ENCODE results near the gene TTC21A. TPM values are rescaled to one million over a fixed set of nuclear protein-coding genes. Genes with fewer than 3 reads are reported as not detected.

Gene TTC21A
- total and polyA plus RNA-seq, 2 experiments from 2014 or later = 1.8 to 2.0 TPM

DNA sequence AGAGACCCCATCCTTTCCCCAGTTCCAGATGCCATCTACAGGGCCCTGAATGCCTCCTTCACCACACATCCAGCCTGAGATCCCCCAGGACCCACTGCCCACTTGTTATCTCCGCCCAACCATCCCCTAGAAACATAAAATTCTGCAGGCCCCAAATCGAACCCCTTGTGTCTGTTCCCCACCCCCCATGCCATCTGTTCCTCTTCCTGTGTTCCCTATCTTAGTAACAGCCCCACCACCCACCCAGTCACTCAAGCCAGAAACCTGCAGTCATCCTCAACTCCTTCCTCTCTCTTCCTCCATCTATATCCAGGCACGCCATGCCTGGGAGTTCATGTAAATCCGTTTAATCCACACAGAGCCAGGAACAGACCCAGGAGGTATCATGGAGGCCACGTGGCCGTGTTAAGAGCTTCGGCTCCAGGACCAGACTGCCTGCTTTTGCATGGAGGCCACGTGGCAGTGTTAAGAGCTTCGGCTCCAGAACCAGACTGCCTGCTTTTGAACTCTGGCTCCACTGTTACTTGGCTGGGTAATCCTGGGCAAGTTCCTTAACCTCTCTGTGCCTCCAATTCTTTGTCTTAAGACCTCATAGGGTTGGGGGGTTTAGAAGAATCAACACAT, 41.1 kb downstream of the TTC21A start (continued):
- TF ChIP-seq, protein P1, sequence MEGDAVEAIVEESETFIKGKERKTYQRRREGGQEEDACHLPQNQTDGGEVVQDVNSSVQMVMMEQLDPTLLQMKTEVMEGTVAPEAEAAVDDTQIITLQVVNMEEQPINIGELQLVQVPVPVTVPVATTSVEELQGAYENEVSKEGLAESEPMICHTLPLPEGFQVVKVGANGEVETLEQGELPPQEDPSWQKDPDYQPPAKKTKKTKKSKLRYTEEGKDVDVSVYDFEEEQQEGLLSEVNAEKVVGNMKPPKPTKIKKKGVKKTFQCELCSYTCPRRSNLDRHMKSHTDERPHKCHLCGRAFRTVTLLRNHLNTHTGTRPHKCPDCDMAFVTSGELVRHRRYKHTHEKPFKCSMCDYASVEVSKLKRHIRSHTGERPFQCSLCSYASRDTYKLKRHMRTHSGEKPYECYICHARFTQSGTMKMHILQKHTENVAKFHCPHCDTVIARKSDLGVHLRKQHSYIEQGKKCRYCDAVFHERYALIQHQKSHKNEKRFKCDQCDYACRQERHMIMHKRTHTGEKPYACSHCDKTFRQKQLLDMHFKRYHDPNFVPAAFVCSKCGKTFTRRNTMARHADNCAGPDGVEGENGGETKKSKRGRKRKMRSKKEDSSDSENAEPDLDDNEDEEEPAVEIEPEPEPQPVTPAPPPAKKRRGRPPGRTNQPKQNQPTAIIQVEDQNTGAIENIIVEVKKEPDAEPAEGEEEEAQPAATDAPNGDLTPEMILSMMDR (conservative IDR thresholded peaks at IDR 0.05; ENCODE audit: low read depth in 2 of 2) = no peak
- no peak for TF ChIP-seq EZH2 (IDR thresholded peaks at IDR 0.05; ENCODE audit: low read depth, unreplicated experiment)
- no peak for TF ChIP-seq POLR2AphosphoS5 (IDR thresholded peaks at IDR 0.05; ENCODE audit: low read depth)
- TF ChIP-seq EZH2phosphoT487 (IDR thresholded peaks at IDR 0.05; ENCODE audit: unreplicated experiment) = no peak
- no peak for TF ChIP-seq STAT1 (IDR thresholded peaks at IDR 0.05; ENCODE audit: unreplicated experiment)
- TF ChIP-seq JUNB (IDR thresholded peaks at IDR 0.05; ENCODE audit: unreplicated experiment) = no peak
- TF ChIP-seq, protein P2, sequence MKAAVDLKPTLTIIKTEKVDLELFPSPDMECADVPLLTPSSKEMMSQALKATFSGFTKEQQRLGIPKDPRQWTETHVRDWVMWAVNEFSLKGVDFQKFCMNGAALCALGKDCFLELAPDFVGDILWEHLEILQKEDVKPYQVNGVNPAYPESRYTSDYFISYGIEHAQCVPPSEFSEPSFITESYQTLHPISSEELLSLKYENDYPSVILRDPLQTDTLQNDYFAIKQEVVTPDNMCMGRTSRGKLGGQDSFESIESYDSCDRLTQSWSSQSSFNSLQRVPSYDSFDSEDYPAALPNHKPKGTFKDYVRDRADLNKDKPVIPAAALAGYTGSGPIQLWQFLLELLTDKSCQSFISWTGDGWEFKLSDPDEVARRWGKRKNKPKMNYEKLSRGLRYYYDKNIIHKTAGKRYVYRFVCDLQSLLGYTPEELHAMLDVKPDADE (IDR thresholded peaks at IDR 0.05) = no peak

DNA sequence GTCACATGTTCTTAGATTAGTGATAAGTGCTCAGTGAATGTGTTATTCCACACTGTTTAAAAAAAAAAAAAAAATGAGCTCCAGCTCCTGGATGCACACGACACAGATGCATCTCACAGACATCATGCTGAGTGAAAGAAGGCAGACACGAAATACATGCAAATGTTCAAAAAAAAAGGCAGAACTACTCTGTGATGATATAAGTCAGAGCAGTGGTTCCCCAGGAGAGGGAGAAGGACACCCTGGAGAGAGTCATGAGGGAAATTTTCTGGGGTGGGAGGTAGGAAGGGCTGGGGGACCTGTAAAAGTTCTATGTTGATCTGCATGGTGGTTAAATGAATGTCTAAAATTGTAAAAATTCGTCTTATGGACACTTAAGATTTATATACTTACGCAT, 41.6 kb downstream of the TTC21A start:
- Mint-ChIP-seq H3K4me3 (peak overlapping the region; percentile 3; the same call in 1 of the 3 replicates), H3K36me3 (ENCODE audit: low read depth) (peaks cover 25% of the 10 kb centered on the region), H3K4me1 (peaks cover 66% of the 10 kb centered on the region), H3K27me3 (ENCODE audit: insufficient read depth, low read depth, poor library complexity) (peaks cover 29% of the 10 kb centered on the region), H3K27ac (peak overlapping the region; percentile 48), H3K9me3 (no peaks in the 10 kb centered on the region; the same call in 2 of the 3 replicates)
- Histone ChIP-seq H4K20me1 (replicated peaks; ENCODE audit: insufficient read depth) (peaks cover 7% of the 10 kb centered on the region), H3K27me3 (ENCODE audit: insufficient read depth) (no peaks in the 10 kb centered on the region), H3K9me2 (ENCODE audit: insufficient read depth) (no peaks in the 10 kb centered on the region), H3K27ac (ENCODE audit: low read depth) (no peak overlapping the region), H3K36me3 (ENCODE audit: insufficient read depth) (peaks cover 12% of the 10 kb centered on the region; the same call in 1 of the 2 replicates), H3K4me3 (no peak overlapping the region), H3K4me1 (ENCODE audit: insufficient read depth) (peaks cover 55% of the 10 kb centered on the region), H3K4me2 (peak overlapping the region; percentile 99), H3K79me2 (replicated peaks; ENCODE audit: insufficient read depth) (peaks cover 46% of the 10 kb centered on the region), H3F3A (replicated peaks; ENCODE audit: low read depth) (peaks cover 11% of the 10 kb centered on the region), H2AFZ (no peak overlapping the region)
- no peak for ATAC-seq
- DNase-seq (ENCODE audit: low spot score) = no peak
- TF ChIP-seq JUNB (IDR thresholded peaks at IDR 0.05; ENCODE audit: unreplicated experiment) (no peak), ZNF331 (CRISPR knock-in tag; IDR thresholded peaks at IDR 0.05; ENCODE audit: low read depth) (no peak), STAT1 (IDR thresholded peaks at IDR 0.05; ENCODE audit: unreplicated experiment) (no peak), ZNF114 (CRISPR knock-in tag; IDR thresholded peaks at IDR 0.05) (no peak), POLR2AphosphoS5 (IDR thresholded peaks at IDR 0.05; ENCODE audit: low read depth) (no peak), EZH2phosphoT487 (IDR thresholded peaks at IDR 0.05; ENCODE audit: unreplicated experiment) (no peak)
- TF ChIP-seq, protein P1 (conservative IDR thresholded peaks at IDR 0.05; ENCODE audit: low read depth in 2 of 2) = no peak
- TF ChIP-seq, protein P3, sequence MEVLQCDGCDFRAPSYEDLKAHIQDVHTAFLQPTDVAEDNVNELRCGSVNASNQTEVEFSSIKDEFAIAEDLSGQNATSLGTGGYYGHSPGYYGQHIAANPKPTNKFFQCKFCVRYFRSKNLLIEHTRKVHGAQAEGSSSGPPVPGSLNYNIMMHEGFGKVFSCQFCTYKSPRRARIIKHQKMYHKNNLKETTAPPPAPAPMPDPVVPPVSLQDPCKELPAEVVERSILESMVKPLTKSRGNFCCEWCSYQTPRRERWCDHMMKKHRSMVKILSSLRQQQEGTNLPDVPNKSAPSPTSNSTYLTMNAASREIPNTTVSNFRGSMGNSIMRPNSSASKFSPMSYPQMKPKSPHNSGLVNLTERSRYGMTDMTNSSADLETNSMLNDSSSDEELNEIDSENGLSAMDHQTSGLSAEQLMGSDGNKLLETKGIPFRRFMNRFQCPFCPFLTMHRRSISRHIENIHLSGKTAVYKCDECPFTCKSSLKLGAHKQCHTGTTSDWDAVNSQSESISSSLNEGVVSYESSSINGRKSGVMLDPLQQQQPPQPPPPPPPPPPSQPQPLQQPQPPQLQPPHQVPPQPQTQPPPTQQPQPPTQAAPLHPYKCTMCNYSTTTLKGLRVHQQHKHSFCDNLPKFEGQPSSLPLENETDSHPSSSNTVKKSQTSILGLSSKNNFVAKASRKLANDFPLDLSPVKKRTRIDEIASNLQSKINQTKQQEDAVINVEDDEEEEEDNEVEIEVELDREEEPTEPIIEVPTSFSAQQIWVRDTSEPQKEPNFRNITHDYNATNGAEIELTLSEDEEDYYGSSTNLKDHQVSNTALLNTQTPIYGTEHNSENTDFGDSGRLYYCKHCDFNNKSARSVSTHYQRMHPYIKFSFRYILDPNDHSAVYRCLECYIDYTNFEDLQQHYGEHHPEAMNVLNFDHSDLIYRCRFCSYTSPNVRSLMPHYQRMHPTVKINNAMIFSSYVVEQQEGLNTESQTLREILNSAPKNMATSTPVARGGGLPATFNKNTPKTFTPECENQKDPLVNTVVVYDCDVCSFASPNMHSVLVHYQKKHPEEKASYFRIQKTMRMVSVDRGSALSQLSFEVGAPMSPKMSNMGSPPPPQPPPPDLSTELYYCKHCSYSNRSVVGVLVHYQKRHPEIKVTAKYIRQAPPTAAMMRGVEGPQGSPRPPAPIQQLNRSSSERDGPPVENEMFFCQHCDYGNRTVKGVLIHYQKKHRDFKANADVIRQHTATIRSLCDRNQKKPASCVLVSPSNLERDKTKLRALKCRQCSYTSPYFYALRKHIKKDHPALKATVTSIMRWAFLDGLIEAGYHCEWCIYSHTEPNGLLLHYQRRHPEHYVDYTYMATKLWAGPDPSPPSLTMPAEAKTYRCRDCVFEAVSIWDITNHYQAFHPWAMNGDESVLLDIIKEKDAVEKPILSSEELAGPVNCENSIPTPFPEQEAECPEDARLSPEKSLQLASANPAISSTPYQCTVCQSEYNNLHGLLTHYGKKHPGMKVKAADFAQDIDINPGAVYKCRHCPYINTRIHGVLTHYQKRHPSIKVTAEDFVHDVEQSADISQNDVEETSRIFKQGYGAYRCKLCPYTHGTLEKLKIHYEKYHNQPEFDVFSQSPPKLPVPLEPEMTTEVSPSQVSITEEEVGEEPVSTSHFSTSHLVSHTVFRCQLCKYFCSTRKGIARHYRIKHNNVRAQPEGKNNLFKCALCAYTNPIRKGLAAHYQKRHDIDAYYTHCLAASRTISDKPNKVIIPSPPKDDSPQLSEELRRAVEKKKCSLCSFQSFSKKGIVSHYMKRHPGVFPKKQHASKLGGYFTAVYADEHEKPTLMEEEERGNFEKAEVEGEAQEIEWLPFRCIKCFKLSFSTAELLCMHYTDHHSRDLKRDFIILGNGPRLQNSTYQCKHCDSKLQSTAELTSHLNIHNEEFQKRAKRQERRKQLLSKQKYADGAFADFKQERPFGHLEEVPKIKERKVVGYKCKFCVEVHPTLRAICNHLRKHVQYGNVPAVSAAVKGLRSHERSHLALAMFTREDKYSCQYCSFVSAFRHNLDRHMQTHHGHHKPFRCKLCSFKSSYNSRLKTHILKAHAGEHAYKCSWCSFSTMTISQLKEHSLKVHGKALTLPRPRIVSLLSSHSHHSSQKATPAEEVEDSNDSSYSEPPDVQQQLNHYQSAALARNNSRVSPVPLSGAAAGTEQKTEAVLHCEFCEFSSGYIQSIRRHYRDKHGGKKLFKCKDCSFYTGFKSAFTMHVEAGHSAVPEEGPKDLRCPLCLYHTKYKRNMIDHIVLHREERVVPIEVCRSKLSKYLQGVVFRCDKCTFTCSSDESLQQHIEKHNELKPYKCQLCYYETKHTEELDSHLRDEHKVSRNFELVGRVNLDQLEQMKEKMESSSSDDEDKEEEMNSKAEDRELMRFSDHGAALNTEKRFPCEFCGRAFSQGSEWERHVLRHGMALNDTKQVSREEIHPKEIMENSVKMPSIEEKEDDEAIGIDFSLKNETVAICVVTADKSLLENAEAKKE (CRISPR knock-in tag; IDR thresholded peaks at IDR 0.05) = no peak
- TF ChIP-seq, protein P2 (IDR thresholded peaks at IDR 0.05) = no peak

Data from GM23338 (cell line).